Activated naive CD4-positive, alpha-beta T cell treated with anti-CD3 and anti-CD28 coated beads, Interleukin-2, amount 50 U/mL, for 16 hours (primary cell): ENCODE measurements around the gene CELA1.
A peak's percentile ranks its signal among the peaks of the same experiment; 100 is the strongest.

Experiments
- DNase-seq: peaks from one replicate; pipeline ENCODE4 v3.0.0-alpha.2; 2020

The CELA1 gene

GRCh38 chr12:51346581-51346980, at the start of gene CELA1:
CELA1 (minus strand) TSS chr12:51346679; CDS start chr12:51346638, 41 bp downstream.
- DNase-seq, result no peak

GRCh38 chr12:51395283-51396230, 49.1 kb upstream of the CELA1 start:
- DNase-seq, result no peak

GRCh38 chr12:51393676-51394545, 47.4 kb upstream of the CELA1 start:
- peak; percentile 45 for DNase-seq

- peak; percentile 32 for DNase-seq
Observed at GRCh38 chr12:51392556-51393237, 46.2 kb upstream of the CELA1 start.

GRCh38 chr12:51391283-51392123, 45.0 kb upstream of the CELA1 start, which contains the start of gene GALNT6:
GALNT6 (minus strand) TSS chr12:51391406; CDS start chr12:51379781, 11,625 bp downstream.
- peak; percentile 73 for DNase-seq

GRCh38 chr12:51390891-51391282, 44.4 kb upstream of the CELA1 start:
- DNase-seq, result peak; percentile 22

GRCh38 chr12:51390457-51390856, 44.0 kb upstream of the CELA1 start:
- DNase-seq, result no peak

GRCh38 chr12:51389302-51389999, 43.0 kb upstream of the CELA1 start:
- DNase-seq, result no peak

- no peak for DNase-seq
Observed at GRCh38 chr12:51388846-51389245, 42.4 kb upstream of the CELA1 start.

- no peak for DNase-seq
Observed at GRCh38 chr12:51388069-51388799, 41.8 kb upstream of the CELA1 start.

- DNase-seq, result no peak
Observed at GRCh38 chr12:51386351-51386750, 39.9 kb upstream of the CELA1 start.

- DNase-seq, result no peak
Observed at GRCh38 chr12:51383269-51383905, 36.9 kb upstream of the CELA1 start.

- DNase-seq, result no peak
Observed at GRCh38 chr12:51382173-51382572, 35.7 kb upstream of the CELA1 start.

GRCh38 chr12:51381226-51382079, 35.0 kb upstream of the CELA1 start:
- DNase-seq, result no peak

- no peak for DNase-seq
Observed at GRCh38 chr12:51379571-51379970, 33.1 kb upstream of the CELA1 start.

GRCh38 chr12:51378749-51379148, 32.3 kb upstream of the CELA1 start:
- no peak for DNase-seq

- DNase-seq, result no peak
Observed at GRCh38 chr12:51377099-51377984, 30.9 kb upstream of the CELA1 start.

GRCh38 chr12:51374856-51375255, 28.4 kb upstream of the CELA1 start:
- DNase-seq, result no peak
